Fibroblast of pulmonary artery (primary cell): Measurements from ENCODE around the gene CDH23.

Experiments
- DNase-seq: peaks from one replicate; pipeline ENCODE4 v3.0.0-alpha.2; 2010; ENCODE audit warnings: low read depth
- H3K4me3 ChIP-seq: replicated peaks from 2 replicates; pipeline ENCODE4 v1.5.1; 2011; ENCODE audit warnings: low read depth, mild to moderate bottlenecking, control low read depth, low read length, moderate library complexity
- CTCF ChIP-seq: IDR thresholded peaks from 2 replicates; pipeline ENCODE4 v1.5.1; 2011; ENCODE audit warnings: mild to moderate bottlenecking, control low read depth, low read length, inconsistent platforms; ENCODE audit errors: missing control alignments

CDH23 gene

GRCh38 chr10:71360735-71361134 lies 36.0 kb upstream of the CDH23 start:
- DNase-seq: no peak
- H3K4me3 ChIP-seq: no peak overlapping the region
- no peak for TF ChIP-seq CTCF

DNA sequence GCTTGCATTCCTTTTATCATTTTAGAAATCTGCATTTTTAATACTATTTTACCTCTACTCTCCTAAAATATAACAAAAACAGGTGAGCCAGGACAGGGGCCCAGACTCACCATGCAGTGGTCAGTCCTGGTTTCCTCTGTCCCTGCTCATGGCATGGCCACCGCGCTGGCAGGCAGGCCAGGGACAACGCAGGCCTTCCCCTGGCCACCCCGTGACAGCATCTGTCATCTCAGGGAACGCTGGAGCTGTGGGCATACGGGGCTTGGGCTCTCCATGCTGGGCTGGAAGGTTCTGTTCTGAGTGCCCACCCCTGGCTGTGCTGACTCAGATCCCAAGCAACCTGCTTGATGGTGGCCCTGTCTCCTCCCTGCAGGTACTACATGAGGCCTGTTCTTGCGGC lies 35.1 kb upstream of the CDH23 start:
- no peak for DNase-seq
- H3K4me3 ChIP-seq: no peak overlapping the region
- TF ChIP-seq CTCF: no peak

DNA sequence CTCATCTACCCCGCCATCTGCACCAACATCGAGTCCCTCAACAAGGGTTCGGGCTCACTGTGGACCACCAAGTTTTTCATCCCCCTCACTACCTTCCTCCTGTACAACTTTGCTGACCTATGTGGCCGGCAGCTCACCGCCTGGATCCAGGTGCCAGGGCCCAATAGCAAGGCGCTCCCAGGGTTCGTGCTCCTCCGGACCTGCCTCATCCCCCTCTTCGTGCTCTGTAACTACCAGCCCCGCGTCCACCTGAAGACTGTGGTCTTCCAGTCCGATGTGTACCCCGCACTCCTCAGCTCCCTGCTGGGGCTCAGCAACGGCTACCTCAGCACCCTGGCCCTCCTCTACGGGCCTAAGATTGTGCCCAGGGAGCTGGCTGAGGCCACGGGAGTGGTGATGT lies 34.6 kb upstream of the CDH23 start:
- DNase-seq: no peak
- H3K4me3 ChIP-seq: no peak overlapping the region
- TF ChIP-seq CTCF: no peak

DNA sequence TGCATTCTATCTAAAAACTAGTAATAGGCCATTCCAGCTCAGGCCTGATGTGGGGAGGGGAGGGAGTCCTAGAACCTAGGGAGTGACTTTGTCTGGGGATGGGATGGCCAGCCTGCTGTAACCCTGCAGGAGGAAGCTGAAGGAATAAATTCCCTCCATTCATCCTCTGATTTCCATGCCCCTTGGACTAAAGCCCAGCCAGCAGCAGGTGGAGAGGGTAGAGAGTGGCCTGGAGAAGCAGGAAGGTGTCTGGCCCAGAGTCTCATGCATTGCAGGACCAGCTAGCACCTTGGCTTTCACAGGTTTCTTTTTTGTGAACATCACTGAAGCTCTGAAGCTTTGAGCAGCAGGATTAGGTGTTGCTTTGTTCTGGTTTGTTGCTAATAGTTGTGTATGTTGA lies 32.8 kb upstream of the CDH23 start:
- no peak for TF ChIP-seq CTCF
- no peak overlapping the region for H3K4me3 ChIP-seq
- no peak for DNase-seq

- no peak overlapping the region for H3K4me3 ChIP-seq
- TF ChIP-seq CTCF: no peak
- no peak for DNase-seq
Observed at GRCh38 chr10:71365366-71365765, 31.4 kb upstream of the CDH23 start.

DNA sequence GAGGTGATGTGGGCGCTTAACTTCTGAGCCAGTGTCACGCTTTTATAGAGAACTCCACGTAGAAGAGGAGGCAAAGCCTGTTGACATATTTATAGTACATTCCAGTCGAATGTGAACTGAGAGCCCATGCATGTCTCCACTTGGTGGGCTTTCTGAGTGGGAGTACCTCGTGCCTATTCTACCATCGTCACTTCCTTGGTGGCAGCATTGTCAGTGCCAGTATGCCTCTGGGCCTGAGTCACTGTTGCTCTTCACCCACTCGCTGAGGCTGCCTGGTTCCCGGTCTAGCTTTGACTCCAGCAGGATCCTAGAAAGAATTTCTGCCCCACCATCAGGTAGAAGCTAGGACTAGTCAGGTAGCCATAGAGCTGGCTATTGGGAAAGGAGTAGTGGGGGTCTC lies 30.0 kb upstream of the CDH23 start:
- no peak for DNase-seq
- no peak for TF ChIP-seq CTCF

DNA sequence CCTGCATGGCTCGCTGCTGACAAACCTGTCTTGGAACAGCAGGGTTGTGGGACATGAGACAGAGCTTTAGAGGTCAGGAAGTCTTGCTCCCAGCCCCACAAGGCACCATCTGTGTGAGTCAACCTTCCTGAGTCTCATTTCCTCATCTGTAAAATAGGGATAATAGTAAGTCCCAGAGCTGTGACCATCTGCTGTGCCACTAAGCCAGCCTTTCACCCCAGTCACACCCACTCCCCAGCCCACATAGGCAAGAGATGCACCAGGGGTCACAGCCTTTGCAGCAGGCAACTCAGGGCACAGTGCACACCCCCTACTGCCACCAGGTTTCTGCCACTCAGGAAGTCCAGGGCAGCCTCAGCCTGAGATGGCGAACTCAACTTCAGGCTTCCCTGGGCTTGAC lies 29.4 kb upstream of the CDH23 start:
- TF ChIP-seq CTCF: no peak
- no peak for DNase-seq
- H3K4me3 ChIP-seq: no peak overlapping the region

More for the DNA sequence above, 30.0 kb upstream of the CDH23 start:
- H3K4me3 ChIP-seq: no peak overlapping the region
